Activated CD4-positive, alpha-beta T cell treated with anti-CD3 and anti-CD28 coated beads, Interleukin-2, amount 50 U/mL, for 16 hours (primary cell): ENCODE measurements around the gene SH2B3.
"Not testable (repeated sequence)": the region's sequence is repeated elsewhere in the genome, so short reads cannot be mapped to it uniquely, and the experiment has no call there.

Source experiments
- DNase-seq: peaks from one replicate; pipeline ENCODE4 v3.0.0-alpha.2; 2020

SH2B3 gene

GRCh38 chr12:111405859-111406473 is at the start of gene SH2B3:
Gene SH2B3, plus strand, starts transcription at chr12:111405923. Its CDS starts 12,223 bp downstream, at chr12:111418146.
- peak; percentile 73 for DNase-seq

DNA sequence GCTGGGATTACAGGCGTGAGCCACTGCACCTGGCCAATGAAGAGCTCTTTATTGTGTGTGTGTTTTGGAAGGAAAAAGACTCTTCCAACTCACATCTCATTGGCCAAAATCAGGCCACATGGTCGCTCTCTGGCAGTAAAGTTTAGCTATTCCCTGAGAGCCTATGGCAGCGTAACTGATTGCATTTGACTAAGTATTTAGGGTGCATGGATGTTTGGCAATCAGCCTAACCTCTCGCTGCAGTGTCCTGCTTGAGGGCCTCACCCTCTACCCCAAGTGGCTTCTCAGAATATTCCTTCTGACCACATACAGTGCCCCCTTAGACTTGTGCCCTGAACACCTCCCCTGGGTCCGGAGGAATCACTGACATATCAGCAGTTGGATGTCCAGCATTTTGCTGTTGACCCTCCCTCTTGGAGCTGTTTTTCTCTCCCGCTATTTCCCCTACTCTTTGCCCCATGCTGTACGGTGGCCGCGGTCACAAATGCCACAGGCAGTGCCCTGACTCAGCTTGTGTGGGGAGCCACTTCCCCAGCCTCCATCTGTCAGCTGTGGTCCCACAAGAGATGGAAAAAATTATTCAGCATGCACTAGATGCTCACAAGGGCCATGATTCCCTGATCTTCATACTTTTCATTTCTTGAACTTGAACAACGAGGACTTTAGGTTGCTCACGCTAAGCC is 46.4 kb upstream of the SH2B3 start:
- DNase-seq: peak; percentile 45

DNA sequence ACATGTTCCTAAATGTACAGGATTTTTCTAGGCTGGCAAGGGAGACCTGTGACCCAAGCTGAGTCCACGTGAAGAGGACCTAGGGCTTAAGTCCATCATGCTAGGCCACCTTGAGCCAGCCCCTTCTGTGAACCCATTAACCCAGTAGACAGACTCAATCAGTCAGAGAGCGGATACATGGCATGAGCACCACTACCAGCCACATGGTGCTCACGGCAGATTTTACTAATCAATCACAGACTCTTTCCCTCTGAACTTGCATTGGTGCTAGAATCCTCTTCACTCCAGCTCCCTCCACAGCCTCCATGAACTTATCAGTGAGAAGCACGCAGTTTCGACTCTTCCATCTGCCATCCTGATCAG is 45.8 kb upstream of the SH2B3 start:
- DNase-seq: no peak

DNA sequence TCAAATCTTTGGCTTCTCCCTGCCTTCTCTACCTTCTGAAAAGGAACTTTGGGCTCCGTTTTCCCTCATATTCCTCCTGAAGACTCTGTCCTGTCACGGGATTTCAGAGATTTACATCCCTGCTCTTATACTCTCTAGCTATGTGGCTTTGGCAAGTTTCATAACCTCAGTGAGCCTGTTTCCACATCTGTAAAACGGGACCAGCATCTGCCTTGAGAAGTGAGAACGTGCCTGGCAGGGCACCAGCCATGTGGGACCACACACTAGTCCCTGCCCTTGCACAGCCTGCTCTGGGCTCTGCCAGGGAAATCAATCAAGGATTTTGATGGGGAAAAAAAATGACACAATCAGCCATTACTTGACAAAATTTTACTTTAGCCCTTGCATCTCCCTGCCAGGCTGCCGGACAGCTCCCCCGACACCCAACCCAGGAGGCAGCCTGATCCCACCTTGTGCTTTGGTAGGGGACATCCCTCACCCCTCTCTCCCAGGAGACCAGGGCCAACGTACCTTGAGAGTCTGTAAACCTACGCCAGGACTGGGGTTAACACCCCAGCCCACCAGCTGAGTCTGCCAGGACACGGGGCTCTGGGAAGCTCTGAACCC is 45.3 kb upstream of the SH2B3 start:
- DNase-seq: no peak

GRCh38 chr12:111361073-111361716 is 44.5 kb upstream of the SH2B3 start:
- no peak for DNase-seq

- DNase-seq: no peak
Measured at GRCh38 chr12:111361717-111362576, 43.8 kb upstream of the SH2B3 start.

GRCh38 chr12:111362687-111363475 is 42.8 kb upstream of the SH2B3 start:
- DNase-seq: no peak

- no peak for DNase-seq
Measured at GRCh38 chr12:111363578-111363977, 42.1 kb upstream of the SH2B3 start.

DNA sequence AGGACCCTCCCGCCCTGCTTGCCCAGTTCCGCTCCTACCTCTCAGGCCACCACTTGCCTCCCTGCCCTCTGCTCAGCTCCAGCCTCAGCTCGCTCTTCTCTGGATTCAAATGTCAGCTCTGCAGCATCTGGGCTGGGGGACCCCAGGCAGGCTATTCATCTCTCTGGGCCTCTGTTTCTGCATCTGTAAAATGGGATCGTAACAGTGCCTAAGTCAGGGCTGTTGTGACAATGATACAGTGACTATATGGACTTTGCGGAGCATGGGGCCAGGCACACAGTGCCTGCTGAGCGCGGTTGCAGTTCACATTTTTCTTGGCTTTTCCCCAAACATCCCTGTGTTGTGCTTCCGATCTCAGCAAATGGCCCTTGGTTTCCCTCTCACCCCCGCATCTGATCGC is 39.6 kb upstream of the SH2B3 start:
- DNase-seq: no peak

- no peak for DNase-seq
Measured at GRCh38 chr12:111366583-111366982, 39.1 kb upstream of the SH2B3 start.

GRCh38 chr12:111367661-111368221 is 38.0 kb upstream of the SH2B3 start:
- no peak for DNase-seq

DNA sequence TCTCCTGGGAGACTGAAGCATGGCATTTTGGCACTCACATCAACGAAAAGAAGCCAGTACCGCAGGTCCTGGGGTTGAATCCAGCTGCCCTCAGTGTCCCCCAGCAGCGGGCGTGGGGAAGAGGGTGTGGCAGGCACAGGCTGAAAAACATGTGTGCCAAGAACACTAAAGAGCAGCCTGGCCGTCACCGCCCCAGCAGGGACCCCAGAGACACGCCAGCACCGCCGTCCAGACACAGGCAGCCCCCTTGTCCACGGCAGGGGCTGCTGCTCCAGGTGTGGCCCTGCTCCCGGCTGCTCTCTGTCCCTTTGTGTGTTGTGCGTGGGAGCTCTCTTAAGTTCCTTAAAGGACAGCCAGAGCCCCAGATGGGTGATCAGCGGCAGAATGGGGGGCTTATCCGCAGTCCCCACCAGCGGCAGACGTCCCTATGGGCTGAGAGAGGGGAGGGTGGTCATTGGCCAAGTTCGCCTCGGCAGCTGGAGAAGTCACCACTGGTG is 37.4 kb upstream of the SH2B3 start:
- no peak for DNase-seq

DNA sequence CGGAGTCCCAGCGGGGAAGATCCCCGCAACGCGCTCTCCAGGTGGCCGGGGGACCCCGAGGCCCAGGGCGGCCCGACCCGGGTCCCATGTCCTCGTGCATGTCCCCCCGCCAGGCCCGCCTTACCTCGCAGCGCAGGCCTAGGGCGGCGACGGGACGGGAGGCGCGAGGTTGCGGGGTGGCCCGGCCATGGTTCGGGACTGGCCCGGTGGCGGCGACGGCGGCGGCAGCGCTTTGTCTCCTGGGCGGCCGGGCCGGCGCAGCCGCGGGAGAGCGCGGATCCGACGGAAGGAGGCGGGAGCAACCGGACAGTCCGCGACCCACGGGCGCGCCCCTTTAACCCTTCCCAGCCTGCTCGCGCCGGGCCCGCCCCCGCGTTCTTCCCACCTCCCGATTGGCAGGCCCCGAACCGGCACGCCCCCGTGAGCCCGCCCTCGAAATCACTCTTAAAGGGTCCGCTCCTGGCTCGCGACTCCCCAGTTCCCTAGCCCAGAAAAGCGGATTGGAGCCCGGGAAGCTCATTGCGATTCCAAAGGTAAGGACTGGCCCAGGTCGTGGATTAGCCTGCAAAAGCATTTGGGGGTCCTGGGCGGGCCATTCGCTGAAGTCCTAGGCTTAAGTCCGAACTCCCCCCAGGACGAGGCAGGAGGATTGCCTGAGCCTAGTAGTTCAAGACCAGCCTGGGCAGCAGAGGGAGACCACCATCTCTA is 36.8 kb upstream of the SH2B3 start, which contains the start of gene PHETA1:
Gene PHETA1 (minus strand): TSS at position 308 of the 708 bp plus-strand sequence. CDS start 5,668 bp downstream, outside the sequence.
- peak; percentile 77 for DNase-seq

DNA sequence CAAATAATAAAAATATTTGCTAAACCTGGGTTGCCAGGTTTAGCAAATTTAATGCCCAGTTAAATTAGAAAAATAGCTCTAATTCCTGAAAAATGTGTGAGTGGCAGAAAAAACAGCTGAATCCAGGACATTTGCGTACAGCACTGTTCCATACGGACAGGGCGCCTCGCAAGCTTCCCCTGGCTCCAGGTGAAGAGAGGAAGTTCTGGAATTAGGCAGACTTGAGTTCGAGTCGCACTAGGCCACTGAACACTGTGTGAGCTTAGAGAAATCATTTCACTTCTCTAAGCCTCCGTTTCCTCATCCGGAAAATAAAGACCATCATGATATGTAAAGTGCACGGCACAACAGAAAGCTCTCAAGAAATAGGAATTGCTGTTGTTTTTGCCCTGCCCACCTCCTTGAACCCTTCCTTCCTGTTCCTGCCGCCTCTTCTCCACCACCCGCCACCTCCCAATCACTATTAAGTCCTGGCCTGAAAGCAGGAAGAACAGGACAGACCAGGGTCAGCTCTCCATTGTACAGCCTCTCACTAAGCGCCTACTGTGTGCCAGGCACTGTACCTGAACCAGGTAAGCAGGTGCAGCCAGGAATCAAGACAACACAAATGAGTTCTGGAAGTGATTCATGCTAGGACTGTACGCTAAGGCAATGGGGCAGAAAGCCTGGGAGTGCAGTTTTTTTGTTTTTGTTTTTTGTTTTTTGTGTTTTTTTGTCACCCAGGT is 36.1 kb upstream of the SH2B3 start:
- DNase-seq: no peak

GRCh38 chr12:111373231-111373630 is 32.5 kb upstream of the SH2B3 start:
- not testable (repeated sequence) for DNase-seq

DNA sequence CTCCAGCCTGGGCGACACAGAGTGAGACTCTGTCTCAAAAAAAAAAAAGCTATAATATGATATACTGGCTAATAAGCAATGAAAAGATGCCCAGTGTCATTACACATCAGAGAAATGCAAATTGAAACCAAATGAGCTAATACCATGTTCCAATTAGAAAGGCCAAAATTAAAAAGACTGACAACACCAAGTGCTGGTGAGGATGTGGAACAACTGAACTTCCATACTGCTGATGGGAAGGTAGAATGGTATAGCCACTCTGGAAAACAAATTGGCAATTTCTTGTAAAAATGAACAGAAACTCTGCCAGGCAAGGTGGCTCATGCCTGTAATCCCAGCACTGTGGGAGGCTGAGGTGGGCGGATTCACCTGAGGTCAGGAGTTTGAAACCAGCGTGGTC is 28.3 kb upstream of the SH2B3 start:
- DNase-seq: no peak

DNA sequence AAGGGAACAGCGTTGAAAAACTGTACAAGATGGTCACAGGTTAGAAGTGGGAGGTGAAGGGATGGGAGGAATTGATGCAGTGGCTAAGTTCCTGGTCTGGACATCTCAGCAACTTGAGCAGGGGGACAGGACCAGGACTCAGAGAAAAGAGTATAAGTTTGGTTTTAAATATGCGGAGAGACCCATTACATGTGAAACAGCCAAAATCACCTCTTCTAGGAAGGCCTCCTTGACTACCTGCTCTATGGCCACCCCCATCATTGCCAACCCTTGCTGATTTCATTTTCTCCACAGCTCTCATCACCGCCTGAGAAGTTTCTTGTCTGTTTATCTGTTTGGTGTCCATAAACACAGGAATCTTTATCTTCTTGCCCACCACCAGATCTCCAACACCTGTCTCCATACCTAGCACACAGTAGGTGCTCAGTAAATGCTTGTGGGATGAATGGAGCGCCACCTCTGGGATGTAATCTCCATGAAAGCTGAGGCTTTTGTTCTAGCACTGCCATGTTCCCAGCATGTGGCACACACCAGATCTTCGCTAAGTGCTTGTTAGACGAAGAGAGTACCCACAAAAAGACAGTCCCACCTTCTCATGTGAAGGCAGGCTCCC is 25.7 kb upstream of the SH2B3 start:
- DNase-seq: no peak

DNA sequence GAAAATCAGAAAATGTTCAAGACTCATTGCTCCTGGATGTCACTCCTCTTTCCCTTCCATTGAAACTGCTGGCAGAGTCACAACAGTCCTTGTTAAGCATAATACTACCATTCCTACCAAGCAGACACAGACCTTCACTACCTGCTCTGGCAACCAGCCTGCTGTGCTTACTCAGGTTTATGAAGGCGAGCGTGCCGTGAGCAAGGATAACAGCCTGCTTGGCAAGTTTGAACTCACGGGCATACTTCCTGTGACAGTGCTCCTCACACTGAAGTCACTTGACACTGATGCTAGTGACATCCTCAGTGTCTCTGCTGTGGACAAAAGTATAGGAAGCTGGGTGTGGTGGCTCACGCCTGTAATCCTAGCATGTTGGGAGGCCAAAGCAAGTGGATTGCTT is 21.1 kb upstream of the SH2B3 start:
- DNase-seq: no peak

- no peak for DNase-seq
Measured at GRCh38 chr12:111386885-111387284, 18.8 kb upstream of the SH2B3 start.
